T-cell (primary cell): Measurements from ENCODE around the gene STYXL1. TPM values are rescaled to one million over a fixed set of nuclear protein-coding genes. Genes with fewer than 3 reads are reported as not detected.
"Not testable (repeated sequence)": the region's sequence is repeated elsewhere in the genome, so short reads cannot be mapped to it uniquely, and the experiment has no call there.

Source experiments
- ATAC-seq, 4 experiments: fragments of 200-7000 bp in 3 of 4; fragments of 150-1000 bp in 1 of 4; cut with Tn5 transposase; replicated peaks in 1 of 4; 1 replicate in 3 of 4; 2 replicates in 1 of 4; pipeline ENCODE4 v1.10.0; 2021; ENCODE audit warnings: moderate library complexity in 3 of 4, mild to moderate bottlenecking in 2 of 4, moderate number of reproducible peaks in 1 of 4
- CTCF ChIA-PET, 2 donors: fragments of 300-600 bp; sonication (Branson Sonifier 250); formaldehyde crosslinking; loops; one replicate each; lab custom pipeline; 2022; ENCODE audit warnings: antibody characterized with exemption in 2 of 2; lab: Charles Lee
- POLR2A ChIA-PET, 2 donors: fragments of 300-600 bp; sonication (Branson Sonifier 250); formaldehyde crosslinking; loops; one replicate each; lab custom pipeline; 2022; ENCODE audit warnings: antibody characterized with exemption in 2 of 2; lab: Charles Lee
- DNase-seq, 35 experiments: peaks; one replicate each; pipeline versions ENCODE4 v3.0.0 to v3.0.0-alpha.2; 2013 to 2023
- H3K27ac ChIP-seq: one replicate; pipeline ENCODE4 v1.5.1; 2013; ENCODE audit warnings: low read length
- H3K27me3 ChIP-seq, 2 experiments: replicated peaks in 1 of 2; 1 replicate in 1 of 2; 2 replicates in 1 of 2; pipeline versions ENCODE4 v1.6.1 to v1.7.0; 2013; ENCODE audit warnings: low read length in 1 of 2, mixed read lengths in 1 of 2; ENCODE audit not compliant: control insufficient read depth in 2 of 2, insufficient read depth in 2 of 2; ENCODE audit errors: extremely low read depth in 1 of 2
- H3K36me3 ChIP-seq, 2 donors: 1 replicate in 1 of 2; 2 replicates in 1 of 2; pipeline versions ENCODE4 v1.6.1 to v1.7.0; 2013; ENCODE audit warnings: low read length in 1 of 2; ENCODE audit not compliant: control insufficient read depth in 2 of 2, insufficient read depth in 1 of 2; ENCODE audit errors: extremely low read depth in 1 of 2
- H3K4me1 ChIP-seq, 2 experiments: 1 replicate in 1 of 2; 2 replicates in 1 of 2; pipeline versions ENCODE4 v1.6.1 to v1.7.0; 2013; ENCODE audit warnings: low read length in 2 of 2, mixed read lengths in 1 of 2; ENCODE audit not compliant: insufficient read depth in 2 of 2, control insufficient read depth in 1 of 2; ENCODE audit errors: extremely low read depth in 1 of 2
- H3K4me3 ChIP-seq, 2 donors: 1 replicate in 1 of 2; 2 replicates in 1 of 2; pipeline versions ENCODE4 v1.5.1 to v1.7.0; 2013; ENCODE audit warnings: mild to moderate bottlenecking in 2 of 2, low read length in 1 of 2, moderate library complexity in 1 of 2; ENCODE audit not compliant: control insufficient read depth in 1 of 2; ENCODE audit errors: extremely low read depth in 1 of 2
- H3K9me3 ChIP-seq: 2 replicates; pipeline ENCODE4 v1.7.0; 2013
- H3K27ac Mint-ChIP-seq, 2 donors: one replicate each; pipeline ENCODE4 v1.8.0; 2020 to 2021; ENCODE audit warnings: mild to moderate bottlenecking in 2 of 2, mixed read lengths in 2 of 2
- H3K27me3 Mint-ChIP-seq, 2 donors: one replicate each; pipeline ENCODE4 v1.8.0; 2021 to 2022; ENCODE audit warnings: mixed read lengths in 2 of 2
- H3K36me3 Mint-ChIP-seq: one replicate; pipeline ENCODE4 v1.8.0; 2021; ENCODE audit warnings: mixed read lengths
- H3K4me1 Mint-ChIP-seq, 3 donors: one replicate each; pipeline ENCODE4 v1.8.0; 2020 to 2022; ENCODE audit warnings: mixed read lengths in 3 of 3, mild to moderate bottlenecking in 1 of 3
- H3K4me3 Mint-ChIP-seq, 3 donors: one replicate each; pipeline ENCODE4 v1.8.0; 2020 to 2022; ENCODE audit warnings: mild to moderate bottlenecking in 3 of 3, mixed read lengths in 3 of 3, moderate library complexity in 3 of 3
- H3K9me3 Mint-ChIP-seq, 3 donors: one replicate each; pipeline ENCODE4 v1.8.0; 2020 to 2022; ENCODE audit warnings: mixed read lengths in 3 of 3
- WGBS: methylation state at CpG from one replicate; pipeline ENCODE4 v1.1.5; 2013; ENCODE audit warnings: missing lambda C conversion rate; ENCODE audit not compliant: insufficient coverage; 5-methylcytosine and 5-hydroxymethylcytosine counted together
- total RNA-seq, 35 experiments: library from RNA in 6 of 35; stranded (reverse) in 6 of 35; fragments of 120-200 nt in 1 of 35; gene quantifications; one replicate each; pipeline versions ENCODE4 v1.2.1 to v1.2.4 and lab custom pipeline; 2013 to 2026

The STYXL1 gene, protein sequence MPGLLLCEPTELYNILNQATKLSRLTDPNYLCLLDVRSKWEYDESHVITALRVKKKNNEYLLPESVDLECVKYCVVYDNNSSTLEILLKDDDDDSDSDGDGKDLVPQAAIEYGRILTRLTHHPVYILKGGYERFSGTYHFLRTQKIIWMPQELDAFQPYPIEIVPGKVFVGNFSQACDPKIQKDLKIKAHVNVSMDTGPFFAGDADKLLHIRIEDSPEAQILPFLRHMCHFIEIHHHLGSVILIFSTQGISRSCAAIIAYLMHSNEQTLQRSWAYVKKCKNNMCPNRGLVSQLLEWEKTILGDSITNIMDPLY
- 10 to 100 TPM; 12.9 to 21.9 (median 18.9) TPM for total RNA-seq
- total RNA-seq (2013) = 20.1 TPM
- total RNA-seq (lab: John Stamatoyannopoulos, UW) = 5.0 to 21.1 (median 10.5) reads per million in 29 experiments

DNA sequence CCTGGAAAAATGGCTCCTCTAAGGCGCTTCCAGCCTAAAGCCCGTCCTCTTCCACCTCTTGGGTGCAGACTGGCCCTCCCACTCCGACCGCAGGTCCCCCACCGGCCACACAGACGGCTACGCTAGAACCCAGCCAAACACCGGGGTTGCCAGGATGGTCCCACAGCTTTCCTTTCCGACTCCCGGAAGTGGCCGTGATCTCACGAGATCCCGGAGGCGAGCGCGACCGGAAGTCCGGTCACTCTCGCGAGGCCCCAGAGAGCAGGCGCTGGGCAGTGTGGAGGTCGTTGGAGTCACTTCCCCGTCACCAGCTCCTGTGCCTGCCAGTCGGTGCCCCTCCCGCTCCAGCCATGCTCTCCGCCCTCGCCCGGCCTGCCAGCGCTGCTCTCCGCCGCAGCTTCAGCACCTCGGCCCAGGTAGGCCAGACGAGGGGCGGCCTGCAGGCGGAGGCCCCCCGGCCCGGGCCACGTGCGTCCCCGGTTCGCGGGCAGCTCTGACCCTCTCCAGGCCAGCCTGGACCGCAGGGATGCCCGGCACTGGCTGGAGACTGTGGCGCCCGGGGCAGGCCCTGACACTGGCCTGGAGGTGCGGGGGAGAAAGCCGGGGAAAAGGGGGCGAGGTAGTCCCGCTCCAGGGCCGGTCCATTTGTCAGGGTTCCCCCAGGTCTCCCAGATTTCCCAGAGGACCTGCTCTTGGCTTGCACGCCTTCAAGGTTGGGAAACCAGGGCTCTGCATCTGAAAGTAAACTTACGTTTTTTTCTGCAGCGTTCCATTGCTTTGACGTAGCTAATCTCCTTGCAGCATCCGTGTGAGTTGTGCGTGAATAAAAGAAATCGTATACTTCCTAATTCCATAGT lies at the start of gene STYXL1, which contains the start of gene MDH2:
TSS of gene STYXL1 (minus strand) at position 190 of the 857 bp plus-strand sequence. CDS start 17,477 bp downstream, outside the sequence.
TSS of gene MDH2 (plus strand) at position 296 of the 857 bp plus-strand sequence. CDS start at position 351, 55 bp downstream.
- WGBS = under 1% methylated on average over 54 of the region's 58 CpGs
- Mint-ChIP-seq H3K4me1 (peaks cover 42 to 61% (median 58%) of the 10 kb centered on the region in 3 donors), H3K36me3 (peaks cover 21% of the 10 kb centered on the region), H3K9me3 (no peaks in the 10 kb centered on the region), H3K4me3 (peak within 1 kb of the TSS; percentile 94 to 99 (median 99)), H3K27ac (peak within 1 kb of the TSS; percentile 97), H3K27me3 (no peaks in the 10 kb centered on the region)
- H3K27ac ChIP-seq = peak within 1 kb of the TSS; percentile 75
- peak; percentile 69 to 90 (median 79) for DNase-seq
- peak within 1 kb of the TSS; percentile 74 to 96 for H3K4me3 ChIP-seq
- no peaks in the 10 kb centered on the region for H3K9me3 ChIP-seq
- POLR2A ChIA-PET = interaction anchor here (0.6 to 1.1 kb wide), 5 partner anchors 8 to 623 kb away, joined by 3 to 7 read pairs (median 4); partner anchors contain the start of gene HSPB1 (in 1 of the 2)
- H3K36me3 ChIP-seq = peaks cover under 1 to 9% of the 10 kb centered on the region in 2 donors
- H3K27me3 ChIP-seq = no peaks in the 10 kb centered on the region
- ATAC-seq = peak; percentile 82 to 91 (median 90)
- H3K4me1 ChIP-seq = peaks cover 5 to 58% of the 10 kb centered on the region in 2 experiments
- CTCF ChIA-PET = interaction anchor here in 1 of 2 donors (0.6 kb wide), 2 partner anchors 266 to 1433 kb away, joined by 4 to 5 read pairs; no protein-coding TSS in a partner anchor

DNA sequence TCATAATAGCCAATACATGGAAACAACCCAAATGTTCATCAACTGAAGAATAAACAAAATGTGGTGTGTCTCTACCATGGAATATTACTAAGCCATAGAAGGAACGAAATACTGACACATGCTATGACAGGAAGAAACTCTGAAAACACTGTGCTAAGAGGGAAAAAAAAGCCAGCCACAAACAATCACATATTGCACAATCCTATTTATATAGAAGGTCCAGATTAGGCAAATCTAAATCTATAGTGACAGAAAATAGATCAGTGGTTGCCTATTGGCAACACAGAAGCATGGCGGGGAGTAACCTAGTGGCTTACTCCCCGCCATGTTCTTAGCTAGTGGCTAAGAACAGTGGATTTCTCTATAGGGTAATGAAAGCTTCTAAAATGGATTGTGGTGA lies 48.1 kb upstream of the STYXL1 start:
- Mint-ChIP-seq H3K27ac (no peak overlapping the region), H3K27me3 (peaks cover 6 to 8% of the 10 kb centered on the region in 2 donors), H3K4me3 (no peak overlapping the region), H3K36me3 (no peaks in the 10 kb centered on the region), H3K9me3 (peaks cover 0 to 3% (median 0%) of the 10 kb centered on the region in 3 donors), H3K4me1 (no peaks in the 10 kb centered on the region)
- Histone ChIP-seq H3K27me3 (peaks cover 0 to 1% of the 10 kb centered on the region in 2 experiments), H3K9me3 (no peaks in the 10 kb centered on the region), H3K36me3 (no peaks in the 10 kb centered on the region), H3K27ac (no peak overlapping the region), H3K4me1 (no peaks in the 10 kb centered on the region), H3K4me3 (no peak overlapping the region)
- no peak for ATAC-seq
- no peak for DNase-seq
- no CpG with 5 or more reads among the region's 3 CpGs for WGBS
- CTCF ChIA-PET = no interaction called here
- POLR2A ChIA-PET = no interaction called here

DNA sequence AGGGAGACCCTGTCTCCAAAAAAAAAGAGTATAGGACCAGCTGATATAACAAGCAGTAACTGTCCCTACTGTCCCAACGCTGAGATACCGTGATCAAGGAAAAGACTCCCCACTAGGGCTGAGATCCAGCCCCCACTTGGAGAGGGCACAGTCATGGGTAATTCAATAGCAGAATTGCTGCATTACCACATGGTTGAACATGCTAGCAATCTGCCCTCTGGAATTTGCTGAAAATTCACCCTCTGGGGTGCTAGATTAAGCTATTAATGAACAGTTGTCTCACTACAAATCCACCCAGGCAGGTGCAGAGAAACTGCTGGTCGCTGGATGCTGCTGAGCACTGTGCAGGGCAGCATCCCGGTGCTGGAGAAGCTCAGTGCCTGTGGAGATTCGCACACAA lies 46.5 kb upstream of the STYXL1 start:
- H3K9me3 ChIP-seq, H3K27ac Mint-ChIP-seq, H3K4me3 Mint-ChIP-seq, H3K27me3 Mint-ChIP-seq, H3K4me1 ChIP-seq, POLR2A ChIA-PET, H3K36me3 Mint-ChIP-seq, H3K27me3 ChIP-seq, CTCF ChIA-PET, H3K27ac ChIP-seq, H3K4me3 ChIP-seq, H3K36me3 ChIP-seq, H3K9me3 Mint-ChIP-seq, ATAC-seq, H3K4me1 Mint-ChIP-seq, DNase-seq: not testable (repeated sequence)
- no CpG with 5 or more reads among the region's 5 CpGs for WGBS

DNA sequence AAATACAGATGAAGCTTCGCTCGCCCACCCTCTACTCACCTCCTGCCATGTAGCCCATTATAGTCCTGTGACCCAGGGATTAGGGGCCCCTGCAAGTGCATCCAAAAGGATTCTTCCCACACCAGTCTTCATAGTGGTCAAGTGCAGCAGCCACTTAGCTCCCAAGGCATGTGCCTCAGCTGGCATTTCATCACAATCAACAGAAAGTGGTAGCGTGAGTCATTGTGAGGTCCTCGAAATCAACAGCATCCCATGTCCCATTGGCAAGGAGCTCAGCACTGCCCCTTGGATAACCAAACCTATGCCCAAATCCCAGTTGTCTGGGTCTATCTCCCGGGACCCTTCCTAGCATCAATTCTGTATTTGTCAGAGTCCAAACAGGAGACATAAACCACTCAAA lies 45.7 kb upstream of the STYXL1 start:
- 78% methylated on average over 4 of the region's 5 CpGs for WGBS
- H3K27me3 Mint-ChIP-seq, CTCF ChIA-PET, POLR2A ChIA-PET, H3K4me1 ChIP-seq, ATAC-seq, H3K36me3 Mint-ChIP-seq, H3K9me3 Mint-ChIP-seq, H3K9me3 ChIP-seq, H3K4me3 Mint-ChIP-seq, H3K27ac ChIP-seq, DNase-seq, H3K36me3 ChIP-seq, H3K4me1 Mint-ChIP-seq, H3K27me3 ChIP-seq, H3K4me3 ChIP-seq, H3K27ac Mint-ChIP-seq: not testable (repeated sequence)

DNA sequence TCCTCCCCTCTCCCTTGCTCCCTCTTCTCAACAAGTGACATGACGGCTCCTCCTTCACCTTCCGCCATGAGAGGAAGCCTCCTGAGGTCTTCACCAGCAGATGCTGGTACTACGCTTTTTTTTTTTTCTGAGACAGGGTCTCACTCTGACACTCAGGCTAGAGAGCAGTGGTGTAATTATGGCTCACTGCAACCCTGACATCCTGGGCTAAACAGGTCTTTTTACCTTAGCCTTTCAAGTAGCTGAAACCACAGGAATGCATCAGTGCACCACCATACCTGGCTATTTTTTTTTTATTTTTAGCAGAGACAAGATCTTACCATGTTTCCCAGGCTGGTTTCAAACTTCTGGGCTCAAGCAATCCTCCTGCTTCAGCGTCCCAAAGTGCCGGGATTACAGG lies 43.7 kb upstream of the STYXL1 start:
- DNase-seq = no peak
- Mint-ChIP-seq H3K4me3 (no peak overlapping the region), H3K36me3 (no peaks in the 10 kb centered on the region), H3K9me3 (peaks cover 0 to 3% (median 0%) of the 10 kb centered on the region in 3 donors), H3K4me1 (no peaks in the 10 kb centered on the region), H3K27me3 (peaks cover 6 to 9% of the 10 kb centered on the region in 2 donors), H3K27ac (no peak overlapping the region)
- Histone ChIP-seq H3K4me3 (no peak overlapping the region), H3K36me3 (no peaks in the 10 kb centered on the region), H3K9me3 (no peaks in the 10 kb centered on the region), H3K4me1 (no peaks in the 10 kb centered on the region), H3K27me3 (peaks cover 0 to 6% of the 10 kb centered on the region in 2 experiments), H3K27ac (no peak overlapping the region)
- ChIA-PET CTCF (interaction anchor here in 1 of 2 donors (1.0 kb wide), 1 partner anchor 417 kb away, joined by 4 read pairs; no protein-coding TSS in a partner anchor), POLR2A (no interaction called here)
- WGBS = no CpG with 5 or more reads among the region's 5 CpGs
- no peak for ATAC-seq

DNA sequence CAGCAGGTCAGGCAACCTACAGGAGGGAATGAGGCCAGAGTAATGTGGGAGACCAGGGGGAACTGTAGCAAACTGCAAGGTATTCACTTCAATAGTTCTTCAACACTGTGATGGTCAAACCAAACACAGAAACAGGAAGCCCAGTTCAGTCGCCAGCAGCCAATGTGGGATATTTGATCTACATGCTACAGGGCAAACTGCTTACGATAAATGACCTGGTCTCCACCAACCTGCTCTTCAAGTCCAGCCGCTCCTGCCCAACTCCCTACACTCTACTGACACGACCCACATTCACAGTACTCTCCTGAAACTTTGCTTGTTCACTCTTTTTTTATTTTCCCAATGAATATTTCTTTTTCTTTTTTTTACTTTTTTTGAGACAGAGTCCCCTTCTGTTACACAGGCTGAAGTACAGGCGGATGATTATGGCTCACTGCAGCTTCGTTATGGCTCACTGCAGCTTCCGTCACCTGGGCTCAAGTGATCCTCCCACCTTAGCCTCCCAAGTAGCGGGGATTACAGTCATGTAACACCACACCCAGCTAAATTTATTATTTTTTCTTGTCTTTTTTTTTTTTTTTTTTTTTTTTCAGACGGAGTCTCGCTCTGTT lies 42.2 kb upstream of the STYXL1 start:
- Mint-ChIP-seq H3K27me3 (peaks cover 7 to 9% of the 10 kb centered on the region in 2 donors), H3K9me3 (no peaks in the 10 kb centered on the region), H3K27ac (no peak overlapping the region), H3K4me1 (no peaks in the 10 kb centered on the region), H3K4me3 (no peak overlapping the region), H3K36me3 (no peaks in the 10 kb centered on the region)
- DNase-seq (no peak), ATAC-seq (no peak)
- no peaks in the 10 kb centered on the region for H3K36me3 ChIP-seq
- H3K27me3 ChIP-seq = peaks cover 0 to 12% of the 10 kb centered on the region in 2 experiments
- H3K4me1 ChIP-seq = no peaks in the 10 kb centered on the region
- WGBS = 80% methylated on average over 7 of the region's 10 CpGs
- H3K4me3 ChIP-seq = no peak overlapping the region
- CTCF ChIA-PET = no interaction called here
- H3K9me3 ChIP-seq = no peaks in the 10 kb centered on the region
- no peak overlapping the region for H3K27ac ChIP-seq
- POLR2A ChIA-PET = interaction anchor here in 1 of 2 donors (0.6 kb wide), 1 partner anchor 1017 kb away, joined by 4 read pairs; the partner anchor contains the start of gene RCC1L
